Measurements from ENCODE around the gene MAN1A1.

DNA sequence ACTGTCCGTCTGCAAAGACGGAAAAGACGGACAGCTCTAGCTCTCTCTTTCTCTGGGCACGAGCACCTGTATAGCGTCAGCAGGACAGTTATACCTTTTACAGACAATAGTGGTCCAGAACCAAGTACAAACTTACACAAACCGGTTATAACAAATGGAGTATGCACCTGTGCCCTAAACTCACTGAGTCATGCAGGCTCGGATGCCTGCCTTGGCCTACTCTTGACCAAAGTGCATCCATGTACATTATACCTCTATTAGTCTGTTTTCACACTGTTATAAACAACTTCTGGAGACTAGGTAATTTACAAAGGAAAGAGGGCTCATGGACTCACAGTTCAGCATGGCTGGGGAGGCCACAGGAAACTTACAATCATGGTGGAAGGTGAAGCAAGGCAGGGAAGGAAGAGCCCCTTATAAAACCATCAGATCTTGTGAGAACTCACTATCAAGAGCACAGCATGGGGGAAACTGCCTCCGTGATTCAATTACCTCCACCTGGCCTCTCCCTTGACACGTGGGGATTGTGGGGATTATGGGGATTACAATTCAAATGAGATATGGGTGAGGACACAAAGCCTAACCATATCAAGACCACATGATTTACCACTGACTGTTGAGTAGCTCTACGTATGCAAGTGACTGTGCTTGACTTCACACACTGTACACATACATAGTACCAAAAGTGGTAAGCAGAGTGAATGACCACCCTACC, 23.1 kb downstream of the MAN1A1 start:
- no peak for TF ChIP-seq EP300 (IDR thresholded peaks at IDR 0.05)
- TF ChIP-seq CTCF (IDR thresholded peaks at IDR 0.05) = no peak
- no peak for TF ChIP-seq POLR2A (IDR thresholded peaks at IDR 0.05)
- TF ChIP-seq POLR2AphosphoS5 (IDR thresholded peaks at IDR 0.05) = no peak

All from sigmoid colon (tissue), 4 donors.